Smooth muscle cell (in vitro differentiated cells): ENCODE results near the gene L3MBTL4. TPM values are rescaled to one million over a fixed set of nuclear protein-coding genes. Genes with fewer than 3 reads are reported as not detected.

Experiments used
- DNase-seq: peaks from one replicate; lab custom pipeline; 2025; ENCODE audit not compliant: unreplicated experiment; lab: John Stamatoyannopoulos, UW
- H2AFZ ChIP-seq: fragments of 200-600 bp; sonication (generic); 2 replicates; pipeline ENCODE4 v1.6.0; 2016; ENCODE audit warnings: antibody characterized with exemption, low read depth, mild to moderate bottlenecking
- H3F3A ChIP-seq: fragments of 200-600 bp; sonication (generic); 2 replicates; pipeline ENCODE4 v1.6.0; 2017; ENCODE audit warnings: antibody characterized with exemption, low read depth
- H3K27ac ChIP-seq: fragments of 200-600 bp; sonication (generic); 2 replicates; pipeline ENCODE4 v1.5.1; 2016; ENCODE audit warnings: low read depth, mild to moderate bottlenecking
- H3K27me3 ChIP-seq: fragments of 200-600 bp; sonication (generic); 2 replicates; pipeline ENCODE4 v1.6.1; 2016; ENCODE audit warnings: low read depth, mild to moderate bottlenecking
- H3K36me3 ChIP-seq: fragments of 200-600 bp; sonication (generic); 2 replicates; pipeline ENCODE4 v1.5.1; 2016; ENCODE audit warnings: low read depth
- H3K4me1 ChIP-seq: fragments of 200-600 bp; sonication (generic); 2 replicates; pipeline ENCODE4 v1.5.1; 2016; ENCODE audit warnings: low read depth
- H3K4me2 ChIP-seq: fragments of 200-600 bp; sonication (generic); 2 replicates; pipeline ENCODE4 v1.6.0; 2016; ENCODE audit warnings: mild to moderate bottlenecking
- H3K4me3 ChIP-seq: fragments of 200-600 bp; sonication (generic); 2 replicates; pipeline ENCODE4 v1.5.1; 2016; ENCODE audit warnings: mild to moderate bottlenecking
- H3K79me2 ChIP-seq: fragments of 200-600 bp; sonication (generic); 2 replicates; pipeline ENCODE4 v1.6.0; 2016; ENCODE audit warnings: low read depth, mild to moderate bottlenecking
- H3K9ac ChIP-seq: fragments of 200-600 bp; sonication (generic); 2 replicates; pipeline ENCODE4 v1.6.0; 2016; ENCODE audit warnings: low read depth
- H3K9me3 ChIP-seq: fragments of 200-600 bp; sonication (generic); replicated peaks from 2 replicates; pipeline ENCODE4 v1.5.1; 2016; ENCODE audit warnings: low read depth
- H4K20me1 ChIP-seq: fragments of 200-600 bp; sonication (generic); 2 replicates; pipeline ENCODE4 v1.6.0; 2016; ENCODE audit warnings: low read depth
- whole genome bisulfite sequencing: methylation state at CpG from one replicate; pipeline ENCODE4 v1.1.7; 2016; ENCODE audit warnings: low lambda C conversion rate; 5-methylcytosine and 5-hydroxymethylcytosine counted together
- polyA plus RNA-seq: library from polyadenylated mRNA; unstranded; fragments of >200 nt; fragmentation: Nextera tagmentation; extraction: Ambion mirVana; gene quantifications from 2 replicates; pipeline ENCODE4 v1.2.1, GENCODE V29; 2016
- total RNA-seq: library from RNA; depleted of rRNA; stranded (reverse); fragments of >200 nt; gene quantifications from 2 replicates; pipeline ENCODE4 v1.2.3, GENCODE V29; 2014
- TF ChIP-seq, protein P1 (sequence below): fragments of 200-600 bp; sonication (generic); IDR thresholded peaks from 2 replicates; pipeline ENCODE4 v1.5.1; 2017; ENCODE audit warnings: borderline replicate concordance, mild to moderate bottlenecking, antibody characterized with exemption; ENCODE audit not compliant: insufficient read depth, poor library complexity, severe bottlenecking

L3MBTL4 gene
- total and polyA plus RNA-seq, 2 experiments from 2014 or later, result 3.4 TPM; not detected in 1

DNA sequence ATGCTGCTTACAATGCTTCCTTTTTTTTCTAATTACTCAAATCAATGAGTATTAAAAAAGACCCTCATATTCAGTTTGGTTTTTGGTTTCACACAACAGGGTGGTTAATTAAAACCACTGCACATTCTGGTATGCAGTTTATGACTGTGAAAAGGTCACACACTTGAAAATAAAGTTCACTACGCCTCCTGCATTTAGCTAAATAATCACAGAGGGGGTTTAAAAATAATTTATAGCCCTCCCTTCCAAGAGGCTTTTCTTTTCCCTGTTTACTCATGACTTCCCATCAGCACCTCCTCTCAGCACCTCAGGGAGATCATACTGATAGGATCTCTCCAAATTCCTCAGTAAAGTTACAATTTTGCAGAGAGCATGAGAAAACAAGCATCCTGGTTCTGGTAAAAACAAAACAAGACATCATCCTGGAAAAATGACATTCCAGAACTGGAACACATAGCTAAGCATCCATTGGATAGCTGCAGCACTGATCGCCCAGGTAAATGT, 389.9 kb downstream of the L3MBTL4 start:
- TF ChIP-seq, protein P1, sequence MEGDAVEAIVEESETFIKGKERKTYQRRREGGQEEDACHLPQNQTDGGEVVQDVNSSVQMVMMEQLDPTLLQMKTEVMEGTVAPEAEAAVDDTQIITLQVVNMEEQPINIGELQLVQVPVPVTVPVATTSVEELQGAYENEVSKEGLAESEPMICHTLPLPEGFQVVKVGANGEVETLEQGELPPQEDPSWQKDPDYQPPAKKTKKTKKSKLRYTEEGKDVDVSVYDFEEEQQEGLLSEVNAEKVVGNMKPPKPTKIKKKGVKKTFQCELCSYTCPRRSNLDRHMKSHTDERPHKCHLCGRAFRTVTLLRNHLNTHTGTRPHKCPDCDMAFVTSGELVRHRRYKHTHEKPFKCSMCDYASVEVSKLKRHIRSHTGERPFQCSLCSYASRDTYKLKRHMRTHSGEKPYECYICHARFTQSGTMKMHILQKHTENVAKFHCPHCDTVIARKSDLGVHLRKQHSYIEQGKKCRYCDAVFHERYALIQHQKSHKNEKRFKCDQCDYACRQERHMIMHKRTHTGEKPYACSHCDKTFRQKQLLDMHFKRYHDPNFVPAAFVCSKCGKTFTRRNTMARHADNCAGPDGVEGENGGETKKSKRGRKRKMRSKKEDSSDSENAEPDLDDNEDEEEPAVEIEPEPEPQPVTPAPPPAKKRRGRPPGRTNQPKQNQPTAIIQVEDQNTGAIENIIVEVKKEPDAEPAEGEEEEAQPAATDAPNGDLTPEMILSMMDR, result no peak
- Histone ChIP-seq H2AFZ (no peak overlapping the region), H3K4me1 (peaks cover 11% of the 10 kb centered on the region), H3K79me2 (no peaks in the 10 kb centered on the region), H3K36me3 (no peaks in the 10 kb centered on the region), H3K4me3 (no peak overlapping the region), H3K4me2 (no peak overlapping the region), H3K27ac (no peak overlapping the region), H3F3A (peaks cover 4% of the 10 kb centered on the region), H3K27me3 (peaks cover 13% of the 10 kb centered on the region), H3K9ac (no peak overlapping the region), H4K20me1 (no peaks in the 10 kb centered on the region), H3K9me3 (no peaks in the 10 kb centered on the region)
- DNase-seq, result no peak
- WGBS, result 60% methylated on average over 2 of the region's 2 CpGs

DNA sequence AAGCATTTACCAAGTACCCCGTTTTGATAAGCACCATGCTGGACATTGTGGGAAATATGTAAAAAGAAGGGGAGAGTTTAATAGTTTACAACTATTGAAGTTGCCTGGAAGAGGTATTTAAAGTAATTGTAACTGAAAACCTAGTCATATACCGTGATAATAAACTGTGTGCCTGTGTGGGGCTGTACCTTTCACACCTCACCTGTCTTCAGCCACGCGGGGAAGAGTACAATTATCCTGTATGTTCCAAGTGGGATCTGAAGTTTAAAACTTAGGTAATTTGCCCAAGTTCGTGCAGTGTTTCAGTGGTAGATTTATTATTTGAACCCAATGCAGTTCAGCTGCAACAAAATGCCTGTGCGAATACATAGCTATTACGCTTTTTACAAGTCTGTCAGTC, 391.2 kb downstream of the L3MBTL4 start:
- TF ChIP-seq, protein P1, result no peak
- peaks cover 4% of the 10 kb centered on the region for H3F3A ChIP-seq
- H4K20me1 ChIP-seq, result no peaks in the 10 kb centered on the region
- DNase-seq, result no peak
- no peak overlapping the region for H3K4me3 ChIP-seq
- 90% methylated on average over 7 of the region's 7 CpGs for WGBS
- no peak overlapping the region for H2AFZ ChIP-seq
- no peak overlapping the region for H3K27ac ChIP-seq
- H3K9me3 ChIP-seq, result no peaks in the 10 kb centered on the region
- no peaks in the 10 kb centered on the region for H3K79me2 ChIP-seq
- no peak overlapping the region for H3K9ac ChIP-seq
- no peaks in the 10 kb centered on the region for H3K36me3 ChIP-seq
- H3K4me1 ChIP-seq, result peaks cover 11% of the 10 kb centered on the region
- H3K27me3 ChIP-seq, result peaks cover 11% of the 10 kb centered on the region
- no peak overlapping the region for H3K4me2 ChIP-seq

DNA sequence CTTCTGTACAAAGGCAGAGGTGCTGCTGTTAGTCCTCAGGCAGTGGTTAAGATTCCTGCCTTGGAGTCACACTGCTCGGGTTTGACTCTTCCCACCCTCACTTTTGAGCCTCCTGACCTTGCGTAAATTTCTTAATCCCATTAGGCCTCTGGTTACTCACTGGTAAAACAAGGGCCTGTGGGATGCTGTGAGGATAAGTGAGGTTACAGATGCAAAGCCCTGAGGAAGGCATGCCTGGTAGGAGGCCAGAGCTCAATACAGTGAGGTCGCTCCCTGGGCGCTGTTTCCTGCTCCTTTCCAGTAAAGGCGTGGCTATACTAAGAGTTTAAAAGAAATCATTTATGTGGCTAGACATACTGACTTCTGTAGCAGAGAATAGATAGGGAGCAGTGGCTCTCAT, 391.9 kb downstream of the L3MBTL4 start:
- no peak overlapping the region for H3K9ac ChIP-seq
- H3K27me3 ChIP-seq, result peaks cover 11% of the 10 kb centered on the region
- H3K4me3 ChIP-seq, result no peak overlapping the region
- no peak overlapping the region for H3K27ac ChIP-seq
- TF ChIP-seq, protein P1, result no peak
- no peaks in the 10 kb centered on the region for H3K9me3 ChIP-seq
- no peak overlapping the region for H2AFZ ChIP-seq
- peak overlapping the region; percentile 32 for H3K4me2 ChIP-seq
- peaks cover 11% of the 10 kb centered on the region for H3K4me1 ChIP-seq
- no peaks in the 10 kb centered on the region for H3K79me2 ChIP-seq
- no peak for DNase-seq
- H3F3A ChIP-seq, result peaks cover 4% of the 10 kb centered on the region
- no peaks in the 10 kb centered on the region for H4K20me1 ChIP-seq
- no peaks in the 10 kb centered on the region for H3K36me3 ChIP-seq
- 5% methylated on average over 5 of the region's 5 CpGs for WGBS

- H3F3A ChIP-seq, result peaks cover 4% of the 10 kb centered on the region
- no peak overlapping the region for H3K9ac ChIP-seq
- H3K27me3 ChIP-seq, result peaks cover 11% of the 10 kb centered on the region
- H3K9me3 ChIP-seq, result no peaks in the 10 kb centered on the region
- WGBS, result 27% methylated on average over 2 of the region's 2 CpGs
- H3K36me3 ChIP-seq, result no peaks in the 10 kb centered on the region
- H3K27ac ChIP-seq, result no peak overlapping the region
- TF ChIP-seq, protein P1, result no peak
- no peaks in the 10 kb centered on the region for H4K20me1 ChIP-seq
- H3K4me1 ChIP-seq, result peaks cover 11% of the 10 kb centered on the region
- H2AFZ ChIP-seq, result no peak overlapping the region
- no peak overlapping the region for H3K4me3 ChIP-seq
- H3K79me2 ChIP-seq, result no peaks in the 10 kb centered on the region
- DNase-seq, result no peak
- H3K4me2 ChIP-seq, result no peak overlapping the region
Observed at GRCh38 chr18:6022074-6022444, 392.7 kb downstream of the L3MBTL4 start.
